Measurements from ENCODE around the gene TLL2.

Gene TLL2

DNA sequence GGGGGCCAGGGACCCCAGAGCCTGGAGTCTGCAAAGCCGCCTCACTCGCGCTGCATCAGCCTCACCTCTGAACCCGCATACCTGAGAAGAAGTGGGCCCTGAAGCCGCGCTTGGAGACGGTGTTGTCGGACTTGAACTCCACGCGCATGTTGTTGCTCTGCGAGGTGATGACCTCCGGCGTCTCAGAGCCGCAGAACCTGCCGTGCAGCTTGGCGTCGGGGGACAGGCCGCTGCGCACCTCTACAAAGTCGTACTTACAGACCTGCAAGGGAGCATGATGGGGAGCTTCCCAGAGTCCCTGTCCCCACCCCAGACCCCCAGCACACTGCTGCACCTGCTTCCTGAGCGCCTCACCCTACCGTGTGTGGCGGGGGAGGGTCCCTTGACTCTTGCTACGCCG is 129.2 kb downstream of the TLL2 start:
- no peak for DNase-seq

DNA sequence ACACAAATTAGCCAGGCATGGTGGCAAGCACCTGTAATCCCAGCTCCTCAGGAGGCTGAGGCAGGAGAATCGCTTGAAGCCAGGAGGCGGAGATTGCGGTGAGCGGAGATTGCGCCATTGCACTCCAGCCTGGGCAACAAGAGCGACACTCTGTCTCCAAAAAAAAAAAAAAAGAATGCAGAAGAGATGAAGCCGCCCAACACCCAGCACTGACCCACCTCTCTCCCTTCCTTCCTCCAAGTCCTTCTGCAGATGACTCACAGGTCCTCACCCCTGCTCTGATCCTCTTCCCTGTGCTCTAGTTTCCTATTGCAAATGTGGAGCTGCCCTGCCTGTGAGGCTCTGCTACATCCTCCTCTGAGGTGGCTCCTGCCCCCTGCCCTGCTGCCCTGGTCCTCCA is 132.9 kb downstream of the TLL2 start:
- no peak for DNase-seq

DNA sequence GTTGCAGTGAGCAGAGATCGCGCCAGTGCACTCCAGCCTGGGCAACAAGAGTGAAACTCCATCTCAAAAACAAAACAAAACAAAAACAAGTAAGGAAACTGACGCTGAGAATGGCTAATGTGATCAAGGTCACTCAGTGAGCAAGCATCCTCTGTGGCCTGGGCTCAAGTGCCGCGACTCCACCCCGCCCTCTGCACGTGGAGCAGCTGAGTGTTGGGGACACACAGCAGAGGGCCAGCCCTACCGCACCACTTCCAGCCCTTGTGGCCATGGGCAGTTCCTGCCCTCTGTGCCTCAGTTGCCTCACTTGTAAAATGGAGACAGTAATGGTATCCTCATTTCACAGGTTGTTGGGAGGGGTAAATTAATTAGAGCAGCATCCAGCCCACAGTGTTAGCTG is 134.0 kb downstream of the TLL2 start:
- no peak for DNase-seq

- no peak for DNase-seq
Measured at GRCh38 chr10:96378741-96379140, 135.0 kb downstream of the TLL2 start.

DNA sequence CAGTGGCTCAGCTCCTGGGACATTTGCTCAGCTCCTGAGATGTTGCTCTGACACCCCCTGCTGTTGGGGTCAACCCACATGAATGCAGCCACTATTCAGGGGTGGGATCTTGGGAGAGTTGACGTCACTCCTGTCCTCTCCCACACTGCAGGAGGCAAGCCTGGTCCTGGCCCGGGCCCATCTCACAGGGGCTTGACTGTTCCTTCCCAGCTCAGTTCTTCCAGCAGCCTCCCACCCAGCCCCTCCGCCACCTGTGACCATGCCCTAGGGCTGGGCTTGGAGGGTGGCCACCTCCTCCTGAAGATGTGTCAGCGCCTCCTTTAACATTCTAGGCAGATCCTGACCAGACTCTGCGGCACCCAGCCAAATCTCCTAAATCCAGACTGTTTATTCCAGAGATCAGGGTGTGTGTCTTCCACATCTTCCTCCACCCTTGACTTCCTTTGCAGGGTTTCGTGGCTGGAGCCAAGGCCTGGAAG is 135.9 kb downstream of the TLL2 start:
- DNase-seq, result no peak

DNA sequence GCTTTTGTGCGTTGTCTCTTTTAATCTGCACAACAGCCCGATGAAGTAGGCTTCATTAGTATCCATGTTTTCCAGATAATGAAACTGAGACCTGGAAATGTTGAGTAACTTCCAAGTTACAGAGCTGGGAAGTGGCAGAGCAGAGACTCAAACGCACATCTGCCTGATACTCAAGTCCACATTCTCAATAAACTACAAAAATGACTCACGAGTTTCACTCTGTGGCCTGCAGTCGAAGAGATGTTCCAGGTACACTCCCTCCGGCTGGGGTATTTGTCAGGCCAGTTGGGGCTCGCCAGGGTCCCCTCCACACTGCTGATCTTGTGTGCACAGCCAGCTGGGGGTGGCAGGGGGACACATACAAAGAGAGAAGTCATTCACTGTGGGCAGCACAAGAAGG is 137.2 kb downstream of the TLL2 start:
- DNase-seq, result no peak

DNA sequence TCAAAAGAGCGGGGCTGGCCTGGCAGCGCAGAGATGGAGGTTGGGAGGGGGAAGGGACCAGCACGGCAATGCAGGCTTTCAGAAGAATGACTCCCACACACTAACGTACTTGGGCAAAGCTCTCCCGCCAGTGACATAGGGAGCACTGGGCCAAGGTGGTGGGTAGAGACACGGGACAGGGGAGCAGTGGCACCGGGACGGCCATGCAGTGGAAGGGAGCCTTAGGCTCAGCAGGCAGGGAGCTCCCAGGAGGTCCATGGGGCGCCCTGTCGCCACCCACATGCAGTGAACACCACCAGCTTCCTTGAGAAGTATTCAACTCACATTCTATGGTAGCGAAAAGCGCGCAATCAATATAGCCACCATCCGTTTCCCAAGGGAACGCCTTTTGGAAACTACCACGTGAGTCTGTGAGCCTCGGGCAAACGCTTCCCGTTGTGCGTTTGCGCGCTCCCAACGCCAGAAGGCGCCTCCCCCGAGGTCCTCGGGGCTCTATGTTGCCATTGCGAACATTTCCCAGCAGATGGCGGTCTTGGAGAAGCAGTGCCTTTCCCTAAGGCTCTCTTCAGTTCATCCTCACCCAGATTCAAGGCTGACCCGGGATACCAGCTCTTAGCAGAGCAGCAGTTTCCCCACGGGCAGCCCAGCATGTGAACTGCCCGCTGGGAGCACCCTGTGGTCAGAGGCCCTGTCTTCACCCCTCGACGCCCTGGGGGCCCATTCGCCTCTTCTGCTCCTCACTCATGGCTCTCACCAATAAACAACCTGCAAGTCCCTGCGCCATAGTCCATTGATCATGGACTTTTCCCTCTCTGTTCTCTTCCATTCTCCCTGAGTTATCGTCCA is 138.5 kb downstream of the TLL2 start:
- DNase-seq, result peak; percentile 87

- no peak for DNase-seq
Measured at GRCh38 chr10:96374639-96374984, 139.1 kb downstream of the TLL2 start.

- DNase-seq, result no peak
Measured at GRCh38 chr10:96374004-96374403, 139.7 kb downstream of the TLL2 start.

- DNase-seq, result no peak
Measured at GRCh38 chr10:96371356-96371755, 142.4 kb downstream of the TLL2 start.

GRCh38 chr10:96370584-96371157 is 143.1 kb downstream of the TLL2 start:
- DNase-seq, result peak; percentile 70

DNA sequence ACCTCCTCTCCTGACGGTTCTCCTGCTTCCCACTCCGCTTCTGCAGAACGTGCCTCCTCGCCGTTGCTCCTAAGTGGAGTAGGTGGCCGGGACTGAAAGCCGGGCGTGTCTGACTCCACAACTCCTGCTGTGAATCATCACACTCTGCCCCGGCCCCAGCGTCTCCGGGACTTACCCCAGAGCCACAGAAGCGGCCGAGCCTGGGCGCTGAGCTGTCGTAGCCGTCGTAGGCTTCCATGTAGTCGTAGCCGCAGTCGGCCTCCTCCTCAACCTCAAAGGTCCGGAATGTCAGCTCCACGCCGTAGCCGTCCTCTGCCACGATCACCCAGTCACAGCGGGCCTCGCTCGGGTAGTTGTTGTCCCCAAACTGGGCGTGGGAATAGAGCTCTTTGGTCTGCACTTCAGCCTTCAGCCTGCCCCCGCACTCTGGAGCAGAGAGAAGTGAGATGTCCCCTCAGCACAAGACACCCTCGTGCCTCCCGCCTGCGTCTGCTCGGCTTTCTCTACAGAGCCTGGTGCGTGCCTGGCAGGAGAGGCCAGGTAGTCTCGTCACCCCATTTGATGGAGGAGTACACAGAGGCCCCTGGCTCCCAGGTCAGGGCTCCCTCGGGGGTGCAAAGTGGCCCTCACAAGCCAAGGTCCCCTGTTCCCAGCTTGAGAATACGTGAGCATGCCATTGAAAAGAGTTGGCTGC is 143.7 kb downstream of the TLL2 start:
- DNase-seq, result no peak

DNA sequence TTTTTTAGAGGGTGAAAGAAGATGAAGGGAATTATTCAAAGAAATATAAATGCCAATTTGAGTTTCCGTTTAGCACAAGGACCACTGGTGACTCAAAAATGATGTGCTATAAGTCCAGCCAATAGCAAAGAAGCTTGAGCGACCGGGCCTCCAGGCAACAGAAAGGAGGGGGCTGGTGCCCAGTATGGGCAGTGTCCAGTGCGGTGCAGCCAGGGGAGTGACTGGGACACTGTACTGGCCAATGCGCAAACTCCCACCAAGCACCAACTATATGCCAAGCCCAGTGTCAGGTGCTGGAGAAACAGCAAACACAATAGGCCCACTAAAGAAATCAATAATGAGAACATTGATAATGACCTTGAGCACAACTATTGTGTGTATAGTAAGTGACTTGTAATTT is 144.8 kb downstream of the TLL2 start:
- no peak for DNase-seq

GRCh38 chr10:96367470-96367869 is 146.3 kb downstream of the TLL2 start:
- no peak for DNase-seq

GRCh38 chr10:96366508-96366907 is 147.2 kb downstream of the TLL2 start:
- no peak for DNase-seq

- no peak for DNase-seq
Measured at GRCh38 chr10:96365571-96365970, 148.2 kb downstream of the TLL2 start.

DNA sequence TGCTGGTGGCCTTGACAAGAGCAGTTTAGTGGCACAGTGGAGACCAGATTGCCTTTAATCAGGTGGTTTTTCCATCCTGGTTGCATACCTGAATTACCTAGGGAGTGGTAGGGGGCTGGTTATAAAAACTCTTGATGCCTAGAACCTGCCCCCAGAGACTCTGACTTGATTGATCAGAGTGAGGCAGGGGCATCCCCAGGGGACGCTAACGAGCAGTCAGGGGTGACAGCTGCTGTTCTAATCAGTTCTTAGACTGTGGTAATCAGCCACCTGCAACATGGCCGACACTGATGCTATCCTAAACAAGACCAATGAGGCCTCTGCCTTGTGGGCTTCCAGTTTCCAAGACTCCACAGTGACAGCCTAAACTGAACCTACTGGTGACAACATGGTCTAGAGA is 153.0 kb downstream of the TLL2 start:
- DNase-seq, result no peak

DNA sequence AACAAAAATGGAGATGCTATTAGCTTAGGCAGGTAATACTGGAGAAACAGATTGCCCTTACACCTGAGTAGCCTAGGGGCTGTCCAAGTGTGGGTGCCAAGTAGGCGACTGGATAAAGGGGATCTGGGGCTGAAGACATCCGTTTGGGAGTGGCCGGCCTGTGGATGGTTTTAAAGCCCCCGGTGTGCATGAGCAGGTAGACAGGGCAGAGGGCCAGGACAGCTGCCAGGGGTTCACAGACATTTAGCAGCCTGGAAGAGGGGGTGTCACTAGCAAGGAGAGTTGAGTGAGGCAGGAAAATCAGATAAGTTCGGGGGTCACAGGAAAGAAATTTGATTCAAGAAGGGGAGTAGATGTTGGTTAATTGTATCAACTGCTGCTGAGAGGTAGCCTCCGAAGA is 153.4 kb downstream of the TLL2 start:
- DNase-seq, result no peak

GRCh38 chr10:96359616-96360015 is 154.1 kb downstream of the TLL2 start:
- no peak for DNase-seq

- no peak for DNase-seq
Measured at GRCh38 chr10:96358851-96359540, 154.7 kb downstream of the TLL2 start, which contains the start of gene OPALIN. Gene OPALIN, minus strand, starts transcription at chr10:96359002. Its CDS starts 106 bp downstream, at chr10:96358896.

- DNase-seq, result no peak
Measured at GRCh38 chr10:96357038-96357620, 156.6 kb downstream of the TLL2 start.

GRCh38 chr10:96352582-96352981 is 161.1 kb downstream of the TLL2 start:
- no peak for DNase-seq

DNA sequence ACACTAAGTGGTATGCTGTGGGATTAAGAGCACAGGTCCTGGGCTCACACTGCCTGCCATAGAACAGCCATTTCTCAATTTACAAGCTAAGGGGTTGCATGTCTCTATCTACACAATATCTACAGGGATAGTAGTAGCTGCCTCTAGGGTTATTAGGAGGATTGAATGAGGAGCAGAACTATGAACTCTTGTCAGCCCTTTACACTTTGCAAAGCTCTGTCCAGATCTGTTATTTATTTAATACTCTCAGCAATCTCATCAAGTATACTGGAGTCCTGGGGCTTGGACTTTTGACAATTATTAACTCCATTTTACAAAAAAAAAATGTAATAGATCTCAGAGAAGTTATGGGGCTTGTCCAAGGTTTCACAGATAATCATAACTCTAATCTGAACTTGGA is 161.7 kb downstream of the TLL2 start:
- DNase-seq, result no peak

Measured in stimulated activated CD8-positive, alpha-beta memory T cell treated with anti-CD3 and anti-CD28 coated beads, Interleukin-4, amount 100 ng/mL, for 48 hours (primary cell).